ENCODE measurements around the gene SLC46A1.

SLC46A1 gene

DNA sequence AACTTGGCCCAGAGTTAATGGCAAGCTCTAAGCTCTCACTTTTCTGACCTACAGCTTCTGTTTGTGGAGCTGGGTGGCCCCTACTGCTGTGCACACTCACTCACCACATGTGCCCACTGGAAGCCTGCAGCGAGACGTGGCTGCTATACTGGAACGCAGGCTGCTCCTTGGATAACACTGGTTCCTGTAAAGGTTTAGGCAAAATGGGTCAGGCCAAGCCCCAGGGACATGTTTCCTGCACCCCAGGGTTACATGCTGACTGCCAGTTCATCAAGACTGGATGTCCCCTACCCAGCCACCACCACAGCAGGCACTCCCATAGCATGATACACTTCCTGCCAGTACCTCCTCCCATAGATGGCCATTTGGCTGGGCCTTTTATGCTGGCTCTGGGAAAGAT, 57.0 kb downstream of the SLC46A1 start:
- no peak for DNase-seq

DNA sequence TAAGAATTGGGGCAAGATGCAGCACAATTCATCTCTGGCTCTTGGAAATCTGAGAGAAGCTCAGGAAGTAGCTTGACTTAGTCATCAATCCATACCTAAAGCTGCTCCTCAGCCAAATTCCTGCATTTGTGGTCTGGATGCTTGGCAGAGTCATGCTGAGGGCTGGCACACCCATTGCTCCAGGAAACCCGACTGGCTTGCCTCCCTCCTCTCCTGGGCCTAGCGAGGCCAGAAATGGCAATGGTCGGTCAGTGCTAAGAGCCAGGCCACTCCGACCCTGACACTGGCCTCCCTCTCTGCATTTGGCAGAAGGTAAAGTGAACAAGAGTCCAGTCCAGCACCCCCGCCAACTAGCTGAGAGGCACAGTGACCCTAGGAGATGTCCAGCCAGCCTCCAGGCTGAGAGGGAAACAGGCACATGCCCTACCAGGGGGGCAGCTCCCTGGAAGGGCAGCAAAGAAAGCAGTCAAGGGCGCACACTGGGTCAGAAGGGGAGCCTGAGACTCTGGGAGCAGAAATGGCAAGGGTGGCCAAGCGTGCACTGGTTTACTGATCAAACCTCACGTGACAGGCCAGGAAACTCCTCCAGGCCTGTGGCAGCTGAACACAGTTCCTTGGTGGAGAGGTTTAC, 58.6 kb downstream of the SLC46A1 start:
- no peak for DNase-seq

DNA sequence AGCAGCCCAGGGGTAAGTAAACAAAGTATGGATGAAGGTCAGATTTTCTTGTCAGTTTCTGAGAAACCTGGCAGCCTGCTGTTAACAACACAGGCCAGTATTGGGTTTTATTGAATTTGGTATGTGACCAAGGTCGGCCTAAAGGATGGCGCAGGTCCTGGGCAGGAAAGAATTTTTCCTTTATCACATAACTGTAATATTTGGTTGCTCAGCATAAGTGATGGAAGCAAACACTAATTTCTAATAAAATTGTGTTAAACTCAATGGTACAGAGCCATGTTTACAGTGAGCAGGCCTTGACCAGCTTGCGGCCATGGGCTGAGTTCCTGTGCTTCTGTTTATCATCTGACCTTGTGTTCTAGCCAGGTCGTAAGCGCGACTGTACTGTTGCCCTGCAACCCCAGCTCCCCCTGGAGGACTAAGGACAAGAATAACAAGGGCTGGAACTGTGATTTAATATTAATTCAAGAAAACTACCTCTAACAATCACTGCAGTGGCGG, 59.2 kb downstream of the SLC46A1 start:
- no peak for DNase-seq

DNA sequence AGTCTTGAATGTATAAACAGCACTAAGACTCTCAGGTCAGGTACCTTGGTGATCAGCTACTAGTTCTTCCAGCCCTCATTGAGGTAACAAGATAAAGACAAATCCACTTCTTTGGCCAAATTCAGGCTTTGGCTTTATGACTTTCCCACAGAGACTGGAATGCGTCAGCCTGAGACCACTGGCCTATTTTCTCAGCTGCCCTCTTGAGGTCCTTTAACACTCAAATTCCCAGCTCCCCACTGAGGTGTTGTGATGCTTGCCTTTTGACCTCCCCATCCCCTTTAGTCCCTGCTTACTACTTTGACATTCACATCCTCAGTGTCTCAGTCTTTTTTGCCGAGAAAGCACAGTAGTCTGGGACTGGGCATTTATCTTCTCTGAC, 59.8 kb downstream of the SLC46A1 start:
- DNase-seq, result no peak

DNA sequence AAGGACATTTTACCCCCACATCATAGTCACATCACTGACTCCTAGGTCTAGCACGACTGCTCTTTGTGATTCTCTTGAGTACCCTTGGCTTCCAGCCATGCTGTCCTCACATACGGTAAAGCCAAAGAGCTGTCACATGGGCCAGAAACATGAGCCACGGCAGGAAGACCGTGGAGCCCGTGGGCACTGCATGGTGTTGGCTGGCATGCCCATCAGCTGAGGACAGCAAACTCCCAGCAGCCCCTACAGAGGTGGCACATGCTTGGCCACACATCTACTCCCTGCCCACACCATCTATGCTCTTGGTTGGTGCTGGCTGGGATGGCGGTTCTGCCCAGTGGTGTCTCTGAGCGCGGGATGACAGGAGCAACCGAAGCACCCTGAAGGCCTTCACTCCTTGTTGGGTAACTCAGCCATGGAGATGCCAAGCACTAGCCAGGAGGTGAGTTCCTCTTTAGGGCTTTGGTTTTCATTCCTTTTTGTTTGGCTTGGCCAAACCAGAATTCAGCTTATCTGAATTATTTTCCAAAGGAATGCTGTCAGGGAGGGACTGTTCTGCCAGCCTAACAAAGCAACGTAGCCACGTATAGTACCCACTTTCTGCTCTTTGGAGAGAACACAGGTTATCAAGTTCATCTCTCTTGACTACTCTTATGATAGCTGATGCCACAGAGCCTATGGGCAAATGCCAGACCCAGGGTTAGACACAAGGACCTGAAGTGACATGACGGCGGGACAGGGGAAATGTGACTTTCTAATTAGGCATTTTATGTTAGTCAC, 60.4 kb downstream of the SLC46A1 start:
- DNase-seq, result no peak

Data from NCI-H2081 treated with DMSO at 0.1 percent for 48 hours (cell line).